Fibroblast of lung (primary cell): ENCODE measurements around the gene MORN4. TPM values are rescaled to one million over a fixed set of nuclear protein-coding genes. Genes with fewer than 3 reads are reported as not detected.
A peak's percentile ranks its signal among the peaks of the same experiment; 100 is the strongest.

Experiments used
- DNase-seq, 2 donors: peaks; one replicate each; pipeline versions ENCODE4 v3.0.0 to v3.0.0-alpha.2; 2010; ENCODE audit warnings: low read depth in 2 of 2
- H2AFZ ChIP-seq: 2 replicates; pipeline ENCODE4 v1.5.1; 2012; ENCODE audit warnings: low read length, control low read depth, inconsistent platforms
- H3K27ac ChIP-seq: 2 replicates; pipeline ENCODE4 v1.5.1; 2011; ENCODE audit warnings: low read length, control low read depth; ENCODE audit not compliant: insufficient read depth
- H3K27me3 ChIP-seq: 2 replicates; pipeline ENCODE4 v1.5.1; 2011; ENCODE audit warnings: mild to moderate bottlenecking, low read length; ENCODE audit not compliant: control insufficient read depth, insufficient read depth
- H3K36me3 ChIP-seq: 2 replicates; pipeline ENCODE4 v1.5.1; 2011; ENCODE audit warnings: low read length; ENCODE audit not compliant: control insufficient read depth, insufficient read depth
- H3K4me1 ChIP-seq: 2 replicates; pipeline ENCODE4 v1.5.1; 2011; ENCODE audit warnings: low read length; ENCODE audit not compliant: control insufficient read depth, insufficient read depth; ENCODE audit errors: extremely low read depth
- H3K4me2 ChIP-seq: 2 replicates; pipeline ENCODE4 v1.5.1; 2011; ENCODE audit warnings: low read length, control low read depth; ENCODE audit not compliant: insufficient read depth; ENCODE audit errors: extremely low read depth
- H3K4me3 ChIP-seq, 4 experiments: fragments of 200-600 bp in 1 of 4; sonication (generic) in 1 of 4; replicated peaks in 1 of 4; 2 replicates each; pipeline ENCODE4 v1.5.1; 2011 to 2016; ENCODE audit warnings: low read length in 4 of 4, low read depth in 3 of 4, mild to moderate bottlenecking in 3 of 4, control low read depth in 2 of 4, inconsistent platforms in 1 of 4, mixed read lengths in 1 of 4; ENCODE audit not compliant: insufficient read depth in 1 of 4; ENCODE audit errors: control extremely low read depth in 1 of 4
- H3K79me2 ChIP-seq: 2 replicates; pipeline ENCODE4 v1.5.1; 2012; ENCODE audit warnings: mild to moderate bottlenecking, low read length, inconsistent platforms; ENCODE audit not compliant: control insufficient read depth, insufficient read depth
- H3K9ac ChIP-seq: 2 replicates; pipeline ENCODE4 v1.5.1; 2011; ENCODE audit warnings: mild to moderate bottlenecking, low read length, control low read depth; ENCODE audit not compliant: insufficient read depth
- H3K9me3 ChIP-seq: 2 replicates; pipeline ENCODE4 v1.5.1; 2012; ENCODE audit warnings: low read depth, low read length; ENCODE audit not compliant: control insufficient read depth, insufficient read depth
- H4K20me1 ChIP-seq: 2 replicates; pipeline ENCODE4 v1.5.1; 2011; ENCODE audit warnings: low read length; ENCODE audit not compliant: control insufficient read depth, insufficient read depth; ENCODE audit errors: extremely low read depth
- EZH2 ChIP-seq: IDR thresholded peaks from 2 replicates; pipeline ENCODE4 v1.5.1; 2012; ENCODE audit warnings: low read length, control low read depth, mild to moderate bottlenecking; ENCODE audit errors: missing control alignments
- polyA plus RNA-seq, 2 donors: library from polyadenylated mRNA; depleted of rRNA in 1 of 2; stranded (reverse) in 1 of 2; unstranded in 1 of 2; fragments of >200 nt; gene quantifications; 2 replicates each; pipeline ENCODE4 v1.2.1, GENCODE V29; 2011 to 2012; ENCODE audit warnings: missing spikeins in 1 of 2
- total RNA-seq: library from RNA; depleted of rRNA; stranded (reverse); fragments of >200 nt; gene quantifications from 2 replicates; pipeline ENCODE4 v1.2.1, GENCODE V29; 2014
- TF ChIP-seq, protein P1 (sequence below), 2 donors: IDR thresholded peaks in 1 of 2; conservative IDR thresholded peaks in 1 of 2; 1 replicate in 1 of 2; 2 replicates in 1 of 2; pipeline ENCODE4 v1.5.1; 2011 to 2012; ENCODE audit warnings: low read length in 2 of 2, control low read depth in 1 of 2, inconsistent platforms in 1 of 2, low read depth in 1 of 2, mild to moderate bottlenecking in 1 of 2

The MORN4 gene
- total and polyA plus RNA-seq, 2 donors (not counting 1 experiment from before 2014, with no cell fraction given): 13.2 to 13.4 TPM

DNA sequence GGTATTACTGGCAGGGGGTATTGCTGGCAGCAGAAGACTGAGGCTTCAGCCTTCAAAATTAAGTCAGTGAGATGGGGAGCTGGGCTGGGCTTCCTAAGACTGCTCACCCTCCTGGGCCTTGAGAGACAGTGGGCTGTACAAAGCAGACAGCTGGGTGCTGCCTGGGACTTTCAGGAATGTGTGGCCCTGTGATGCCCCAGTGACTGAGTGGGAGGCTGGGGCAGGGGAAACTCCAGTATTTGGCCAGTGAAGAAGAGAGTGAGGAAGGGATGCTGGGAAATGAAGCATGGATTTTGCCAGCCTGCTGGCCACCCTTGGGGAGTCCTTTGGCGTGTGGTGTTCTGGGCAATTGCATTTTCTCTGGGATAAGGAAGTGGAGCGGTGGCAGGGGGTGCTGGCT is 60.3 kb downstream of the MORN4 start:
- peak in 1 of 2 donors; percentile 31 for DNase-seq
- Histone ChIP-seq H3K9me3 (no peaks in the 10 kb centered on the region), H2AFZ (no peak overlapping the region)

GRCh38 chr10:97572214-97572989 is 60.9 kb downstream of the MORN4 start, which contains the start of gene ANKRD2:
ANKRD2 (plus strand) TSS chr10:97572779; CDS start chr10:97572789, 10 bp downstream.
- no peaks in the 10 kb centered on the region for H3K27me3 ChIP-seq
- no peak within 1 kb of the TSS for H3K4me3 ChIP-seq
- TF ChIP-seq, protein P1, sequence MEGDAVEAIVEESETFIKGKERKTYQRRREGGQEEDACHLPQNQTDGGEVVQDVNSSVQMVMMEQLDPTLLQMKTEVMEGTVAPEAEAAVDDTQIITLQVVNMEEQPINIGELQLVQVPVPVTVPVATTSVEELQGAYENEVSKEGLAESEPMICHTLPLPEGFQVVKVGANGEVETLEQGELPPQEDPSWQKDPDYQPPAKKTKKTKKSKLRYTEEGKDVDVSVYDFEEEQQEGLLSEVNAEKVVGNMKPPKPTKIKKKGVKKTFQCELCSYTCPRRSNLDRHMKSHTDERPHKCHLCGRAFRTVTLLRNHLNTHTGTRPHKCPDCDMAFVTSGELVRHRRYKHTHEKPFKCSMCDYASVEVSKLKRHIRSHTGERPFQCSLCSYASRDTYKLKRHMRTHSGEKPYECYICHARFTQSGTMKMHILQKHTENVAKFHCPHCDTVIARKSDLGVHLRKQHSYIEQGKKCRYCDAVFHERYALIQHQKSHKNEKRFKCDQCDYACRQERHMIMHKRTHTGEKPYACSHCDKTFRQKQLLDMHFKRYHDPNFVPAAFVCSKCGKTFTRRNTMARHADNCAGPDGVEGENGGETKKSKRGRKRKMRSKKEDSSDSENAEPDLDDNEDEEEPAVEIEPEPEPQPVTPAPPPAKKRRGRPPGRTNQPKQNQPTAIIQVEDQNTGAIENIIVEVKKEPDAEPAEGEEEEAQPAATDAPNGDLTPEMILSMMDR (conservative IDR thresholded peaks at IDR 0.05 in 1 of 2, IDR thresholded peaks at IDR 0.05 in 1 of 2; ENCODE audit: low read depth in 1 of 2, low read length in 2 of 2): peak; percentile 78 to 94
- no peak for TF ChIP-seq EZH2
- H3K27ac ChIP-seq: no peak within 1 kb of the TSS
- H3K4me1 ChIP-seq: peaks cover 3% of the 10 kb centered on the region
- H2AFZ ChIP-seq: no peak within 1 kb of the TSS
- H3K79me2 ChIP-seq: no peaks in the 10 kb centered on the region
- H4K20me1 ChIP-seq: no peaks in the 10 kb centered on the region
- H3K36me3 ChIP-seq: peaks cover 3% of the 10 kb centered on the region
- H3K9me3 ChIP-seq: no peaks in the 10 kb centered on the region
- H3K4me2 ChIP-seq: no peak within 1 kb of the TSS
- peak; percentile 64 to 80 for DNase-seq
- H3K9ac ChIP-seq: no peak within 1 kb of the TSS

More for the DNA sequence above, 60.3 kb downstream of the MORN4 start:
- H3K4me3 ChIP-seq: no peak overlapping the region
- no peaks in the 10 kb centered on the region for H4K20me1 ChIP-seq
- no peaks in the 10 kb centered on the region for H3K79me2 ChIP-seq
- H3K4me1 ChIP-seq: peaks cover 3% of the 10 kb centered on the region
- TF ChIP-seq, protein P1 (conservative IDR thresholded peaks at IDR 0.05 in 1 of 2, IDR thresholded peaks at IDR 0.05 in 1 of 2; ENCODE audit: low read depth in 1 of 2, low read length in 2 of 2): no peak
- no peak for TF ChIP-seq EZH2
- H3K36me3 ChIP-seq: peaks cover 3% of the 10 kb centered on the region
- H3K27ac ChIP-seq: no peak overlapping the region
- no peak overlapping the region for H3K4me2 ChIP-seq
- no peak overlapping the region for H3K9ac ChIP-seq
- no peaks in the 10 kb centered on the region for H3K27me3 ChIP-seq

DNA sequence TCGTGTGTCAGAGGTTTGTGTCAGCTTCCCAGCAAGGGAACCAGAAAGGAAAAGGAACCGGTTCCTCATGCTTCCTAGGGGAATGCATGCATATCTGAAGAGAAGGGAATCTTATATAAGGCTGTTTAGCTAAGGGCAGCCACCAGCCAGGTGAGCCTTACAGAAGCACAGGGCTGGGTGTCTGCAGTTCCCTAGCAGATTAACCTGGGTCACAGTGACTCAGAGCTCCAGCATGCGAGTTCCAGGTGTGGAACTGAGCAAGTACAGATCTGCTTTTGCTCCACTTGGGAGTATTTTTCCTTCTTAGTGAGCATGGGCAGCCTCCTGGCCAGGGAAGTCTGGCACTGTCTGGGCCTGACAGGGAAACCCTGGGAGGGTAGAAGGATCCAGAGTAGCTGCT is 61.7 kb downstream of the MORN4 start:
- Histone ChIP-seq H2AFZ (no peak overlapping the region), H3K4me1 (peaks cover 3% of the 10 kb centered on the region), H3K36me3 (peaks cover 3% of the 10 kb centered on the region), H4K20me1 (no peaks in the 10 kb centered on the region), H3K79me2 (no peaks in the 10 kb centered on the region), H3K9me3 (no peaks in the 10 kb centered on the region), H3K4me3 (no peak overlapping the region), H3K27ac (no peak overlapping the region), H3K27me3 (no peaks in the 10 kb centered on the region), H3K4me2 (no peak overlapping the region), H3K9ac (no peak overlapping the region)
- TF ChIP-seq, protein P1 (conservative IDR thresholded peaks at IDR 0.05 in 1 of 2, IDR thresholded peaks at IDR 0.05 in 1 of 2; ENCODE audit: low read depth in 1 of 2, low read length in 2 of 2): no peak
- no peak for TF ChIP-seq EZH2
- no peak for DNase-seq
